Stimulated activated CD8-positive, alpha-beta memory T cell treated with anti-CD3 and anti-CD28 coated beads, Interleukin-4, amount 100 ng/mL, for 24 hours (primary cell): Measurements from ENCODE around the gene SLC38A1.
"Not testable (repeated sequence)": the region's sequence is repeated elsewhere in the genome, so short reads cannot be mapped to it uniquely, and the experiment has no call there.

ENCODE experiments used
- DNase-seq: peaks from one replicate; pipeline ENCODE4 v3.0.0-alpha.2; 2020; ENCODE audit warnings: low read depth

SLC38A1 gene

GRCh38 chr12:46264057-46264456 is 4.8 kb downstream of the SLC38A1 start:
- no peak for DNase-seq

DNA sequence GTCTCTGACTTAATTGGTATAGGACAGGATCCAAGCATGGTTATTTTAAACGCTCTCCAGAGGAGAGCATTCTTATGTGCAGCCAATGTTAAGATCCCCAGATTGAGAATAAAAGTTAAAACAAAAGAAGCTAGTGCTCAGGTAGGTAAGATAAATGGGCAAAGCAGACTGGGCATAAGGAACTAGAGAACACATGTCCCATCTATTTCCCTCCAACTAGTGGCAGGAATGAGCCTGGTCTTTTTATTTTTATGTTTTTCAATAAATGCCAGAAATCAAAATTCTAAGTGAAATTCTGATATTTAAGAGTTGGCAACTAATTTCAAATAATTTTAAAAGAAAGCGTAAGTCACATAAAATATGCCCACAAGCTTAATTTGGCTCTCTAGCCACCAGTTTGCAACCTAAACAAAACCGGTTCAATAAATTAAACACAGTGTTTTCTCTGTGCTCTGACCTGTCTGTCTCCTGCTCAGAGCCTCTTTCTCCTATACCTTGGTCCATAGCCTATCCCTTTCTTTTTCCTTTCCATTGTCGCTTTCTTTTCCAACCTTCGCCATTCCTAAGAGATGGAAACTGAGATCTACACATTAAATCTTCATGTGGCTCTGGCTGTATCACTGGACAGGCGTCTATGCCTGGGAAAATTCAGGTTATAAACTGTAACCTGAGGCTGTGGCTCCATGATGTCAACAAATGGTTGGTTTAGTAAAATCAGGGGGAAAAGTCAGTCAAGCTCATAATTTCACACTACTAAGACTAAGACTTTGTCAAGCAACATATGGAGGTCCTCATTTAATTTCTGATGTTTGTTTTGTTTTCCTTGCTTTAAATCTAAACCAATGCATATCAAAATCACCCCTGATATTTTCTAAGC is 5.5 kb downstream of the SLC38A1 start:
- DNase-seq: no peak

- no peak for DNase-seq
These were observed 7.2 kb downstream of the SLC38A1 start for GRCh38 chr12:46261646-46262045.

- no peak for DNase-seq
These were observed 7.8 kb downstream of the SLC38A1 start for GRCh38 chr12:46260913-46261476.

GRCh38 chr12:46260124-46260912 is 8.5 kb downstream of the SLC38A1 start:
- DNase-seq: no peak

DNA sequence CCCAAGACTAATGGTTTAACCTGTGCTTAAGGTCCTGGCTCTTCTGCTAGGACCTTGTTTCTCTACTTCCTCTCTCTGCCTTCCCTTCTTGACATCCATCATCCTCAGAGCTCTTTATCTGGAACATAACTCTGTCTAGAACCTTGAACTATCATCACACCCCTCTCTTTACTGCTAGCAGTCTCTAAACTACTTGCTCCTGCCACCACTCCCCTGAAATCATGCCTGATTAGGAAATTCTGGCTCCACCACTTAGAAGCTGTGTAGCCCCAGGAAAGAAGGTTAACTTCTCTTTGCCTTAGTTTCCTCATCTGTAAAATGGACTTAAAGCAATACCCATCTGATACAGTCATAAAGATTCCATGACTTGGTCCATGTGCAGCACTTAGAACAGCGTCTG is 9.1 kb downstream of the SLC38A1 start:
- DNase-seq: no peak

DNA sequence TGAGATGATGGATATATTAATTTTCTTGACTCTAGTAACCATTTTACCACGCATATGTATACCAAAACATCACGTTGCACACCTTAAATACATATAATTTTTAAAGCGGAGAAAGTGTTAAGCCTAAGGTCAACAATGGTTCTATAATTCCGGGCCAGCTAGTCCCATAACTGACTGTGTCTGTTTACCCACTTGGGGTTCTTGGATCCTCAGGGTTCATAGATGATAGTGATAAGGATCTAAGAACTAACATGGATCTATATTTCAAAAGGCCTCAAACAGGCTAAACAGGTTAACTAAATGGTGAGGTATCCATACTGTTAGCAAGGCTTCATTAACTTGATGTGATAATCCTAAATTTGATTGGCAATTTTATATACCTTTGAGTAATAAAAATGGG is 9.8 kb downstream of the SLC38A1 start:
- DNase-seq: no peak

- no peak for DNase-seq
These were observed 10.7 kb downstream of the SLC38A1 start for GRCh38 chr12:46258129-46258528.

GRCh38 chr12:46256942-46257341 is 11.9 kb downstream of the SLC38A1 start:
- DNase-seq: no peak

DNA sequence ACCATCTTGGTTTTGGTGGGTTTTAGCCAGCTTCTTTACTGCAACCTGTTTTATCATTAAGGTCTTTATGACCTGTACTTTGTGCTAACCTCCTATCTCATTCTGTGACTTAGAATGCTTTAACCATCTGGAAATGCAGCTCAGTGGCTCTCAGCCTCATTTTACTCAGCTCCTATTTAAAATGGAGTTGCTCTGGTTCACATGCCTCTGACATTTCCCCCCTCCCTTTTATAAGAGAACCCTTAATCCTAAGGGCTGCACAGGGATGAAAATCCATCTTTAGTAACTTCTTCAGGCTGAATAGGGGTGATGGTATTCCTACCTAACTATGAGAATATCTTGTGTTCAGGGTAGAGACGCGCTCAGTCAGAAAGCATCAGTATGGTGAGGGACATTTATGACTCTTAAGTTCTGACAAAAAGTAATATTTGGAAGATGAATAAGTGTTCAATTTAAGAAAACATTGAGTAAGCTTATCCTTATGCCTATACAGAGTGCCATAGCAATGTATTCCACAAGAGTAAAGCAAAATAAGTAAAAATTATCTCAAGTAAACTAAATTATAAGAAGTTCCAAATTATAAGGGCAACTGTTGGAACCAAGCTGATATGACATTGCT is 15.2 kb downstream of the SLC38A1 start:
- no peak for DNase-seq

DNA sequence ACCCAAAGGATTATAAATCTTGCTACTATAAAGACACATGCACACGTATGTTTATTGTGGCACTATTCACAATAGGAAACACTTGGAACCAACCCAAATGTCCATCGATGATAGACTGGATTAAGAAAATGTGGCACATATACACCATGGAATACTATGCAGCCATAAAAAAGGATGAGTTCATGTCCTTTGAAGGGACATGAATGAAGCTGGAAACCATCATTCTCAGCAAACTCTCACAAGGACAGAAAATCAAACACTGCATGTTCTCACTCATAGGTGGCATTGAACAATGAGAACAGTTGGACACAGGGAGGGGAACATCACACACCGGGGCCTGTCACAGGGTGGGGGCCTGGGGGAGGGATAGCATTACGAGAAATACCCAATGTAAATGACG is 16.8 kb downstream of the SLC38A1 start:
- not testable (repeated sequence) for DNase-seq

- not testable (repeated sequence) for DNase-seq
These were observed 18.9 kb downstream of the SLC38A1 start for GRCh38 chr12:46249960-46250359.

GRCh38 chr12:46246021-46246700 is 22.7 kb downstream of the SLC38A1 start:
- DNase-seq: no peak

DNA sequence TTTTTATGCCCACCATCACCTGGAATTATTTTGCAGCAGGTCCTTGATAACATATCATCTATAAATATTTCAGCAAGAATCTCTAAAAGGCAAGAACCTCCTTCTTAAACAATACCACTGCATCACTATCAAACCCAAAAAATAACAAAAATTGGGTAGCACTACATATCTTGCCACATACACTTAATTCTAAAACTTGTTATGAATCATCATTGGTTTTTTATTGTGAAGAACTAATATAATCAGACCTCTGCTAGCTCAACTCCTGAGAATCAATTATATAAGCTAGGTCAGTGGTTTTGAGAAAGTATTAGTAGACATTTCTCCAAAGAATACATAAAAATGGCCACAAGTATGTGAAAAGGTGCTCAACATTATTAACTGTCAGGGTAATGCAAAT is 23.8 kb downstream of the SLC38A1 start:
- DNase-seq: no peak

GRCh38 chr12:46244273-46244915 is 24.4 kb downstream of the SLC38A1 start:
- no peak for DNase-seq

DNA sequence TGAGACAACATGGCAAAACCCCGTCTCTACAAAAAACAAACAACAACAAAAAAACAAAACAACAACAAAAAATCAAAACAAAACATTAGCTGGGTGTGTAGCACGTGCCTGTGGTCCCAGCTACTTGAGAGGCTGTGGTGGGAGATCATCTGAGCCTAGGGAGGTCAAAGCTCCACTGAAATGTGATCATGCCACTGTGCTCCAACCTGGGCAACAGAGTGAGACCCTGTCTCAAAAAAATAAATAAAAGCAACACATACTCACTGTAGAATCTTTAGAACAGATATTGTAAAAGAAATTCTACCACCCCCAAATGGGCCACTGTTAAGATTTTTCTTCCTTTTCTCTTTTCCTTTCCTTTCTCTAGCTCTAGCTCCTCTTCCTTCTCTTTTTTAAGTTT is 26.3 kb downstream of the SLC38A1 start:
- no peak for DNase-seq

DNA sequence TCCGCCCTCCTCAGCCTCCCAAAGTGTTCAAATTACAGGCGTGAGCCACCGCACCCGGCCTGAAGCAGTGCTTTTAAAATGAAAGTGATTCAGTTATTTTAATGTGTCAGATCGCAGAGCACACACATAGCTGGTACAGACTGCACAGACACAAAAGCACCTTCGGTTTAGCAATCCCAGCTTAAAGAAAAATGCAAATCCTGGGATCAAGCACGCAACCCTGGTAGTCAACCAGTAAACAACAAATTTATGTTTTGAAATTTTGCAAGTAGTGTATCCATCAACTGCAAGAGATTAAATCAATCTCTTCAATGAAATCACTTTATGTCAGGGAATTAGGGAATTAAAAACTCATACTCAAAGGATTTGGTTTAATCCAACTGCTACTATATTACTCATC is 28.4 kb downstream of the SLC38A1 start:
- DNase-seq: no peak

DNA sequence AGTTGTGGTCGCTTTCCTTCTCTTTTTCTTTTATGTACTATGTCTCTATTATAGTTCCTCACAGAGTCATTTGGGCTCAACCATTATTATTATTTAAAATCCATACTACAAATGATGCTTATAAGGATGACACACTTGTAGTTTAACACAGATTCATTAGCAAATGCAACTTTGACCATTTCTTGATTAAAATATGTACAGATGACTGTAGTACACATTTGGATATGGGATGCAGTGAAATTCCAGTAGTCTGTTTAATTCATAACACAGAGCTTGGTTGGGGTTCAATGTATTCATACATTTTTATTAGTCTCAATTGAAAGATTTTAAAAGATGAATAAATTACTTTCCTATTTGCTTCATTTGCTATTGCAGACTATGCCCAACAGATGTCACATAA is 30.0 kb downstream of the SLC38A1 start:
- no peak for DNase-seq

DNA sequence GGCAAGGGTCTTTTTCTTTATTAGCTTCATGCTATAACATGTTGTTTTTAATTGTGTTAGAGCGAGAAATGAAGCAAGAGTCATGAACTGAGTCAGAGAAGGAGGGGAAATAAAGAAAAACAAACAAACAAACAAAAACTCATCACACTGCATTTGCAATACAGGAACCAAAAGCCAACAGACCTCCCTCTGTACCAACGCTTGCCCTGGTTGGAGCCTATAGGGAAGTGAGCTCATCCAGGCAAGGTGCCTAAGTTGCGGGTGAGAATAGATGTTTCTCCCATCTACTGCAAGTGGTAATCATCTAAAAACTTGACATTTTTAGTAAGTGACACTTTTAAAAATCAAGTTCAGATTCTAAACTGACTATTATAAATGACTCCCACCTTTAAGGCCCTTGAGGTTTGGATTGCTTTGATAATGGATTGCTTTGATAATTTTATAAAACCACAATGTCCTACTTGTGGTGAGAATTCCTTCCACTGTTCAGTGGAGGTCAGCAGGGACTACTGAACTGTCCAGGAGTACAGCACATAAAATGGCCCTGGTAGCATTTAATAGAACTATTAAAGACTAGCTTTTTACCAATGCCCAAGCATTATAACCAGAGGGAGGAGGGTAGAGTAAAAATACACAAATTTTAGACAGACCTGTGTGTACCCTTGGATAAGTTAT is 31.3 kb downstream of the SLC38A1 start:
- no peak for DNase-seq

DNA sequence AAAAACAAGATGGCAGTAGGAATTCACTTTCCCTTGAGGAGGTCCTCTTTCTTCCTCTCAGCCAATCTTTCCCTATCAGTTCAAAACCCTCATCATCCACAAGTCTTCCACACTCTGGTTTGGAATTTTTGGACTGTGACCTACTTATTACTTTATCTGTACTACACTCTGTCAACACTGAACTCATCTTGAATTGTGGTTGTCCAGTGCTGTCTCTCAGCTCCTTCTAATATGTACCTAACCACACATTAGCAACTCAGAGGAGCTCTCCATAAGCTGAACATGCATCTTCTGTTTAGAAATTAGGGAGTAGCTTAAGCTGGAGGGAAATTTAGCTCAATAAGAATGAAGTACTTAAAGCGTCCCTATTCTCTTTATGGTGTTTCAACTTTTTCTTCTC is 34.8 kb downstream of the SLC38A1 start:
- no peak for DNase-seq

- DNase-seq: no peak
These were observed 35.4 kb downstream of the SLC38A1 start for GRCh38 chr12:46233423-46233822.
